HG03025 (cell line): ENCODE results near the gene RIMOC1.

Experiments used
- ATAC-seq: cut with Tn5 transposase; IDR thresholded peaks from one replicate; pipeline ENCODE4 v1.9.1; 2021; ENCODE audit warnings: mild to moderate bottlenecking, moderate library complexity; ENCODE audit not compliant: unreplicated experiment, low FRiP score

Gene RIMOC1

DNA sequence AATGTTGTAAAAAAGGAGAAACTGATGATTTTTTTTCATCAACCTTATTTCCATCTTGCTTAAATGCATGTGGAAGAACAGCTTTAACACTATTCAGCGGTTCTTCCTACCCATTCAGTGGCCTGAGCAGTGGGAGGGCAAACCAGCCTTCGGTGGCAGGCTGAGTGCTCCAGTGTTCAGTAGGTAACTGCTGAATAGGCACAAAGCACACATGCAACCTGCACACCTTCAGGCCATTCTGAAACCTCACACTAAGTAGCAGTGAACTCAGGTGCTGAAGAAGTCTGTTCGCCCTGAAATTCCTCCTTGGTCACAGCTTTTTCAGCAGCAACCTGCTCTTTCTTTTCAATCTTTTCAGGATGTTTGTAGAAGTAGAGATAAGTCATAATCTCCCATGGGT lies 47.1 kb downstream of the RIMOC1 start:
- ATAC-seq: no peak
